Nephron (organoid): Measurements from ENCODE around the gene LACC1.

Source experiments
- H3K27ac Mint-ChIP-seq, 3 experiments: 2 replicates each; pipeline ENCODE4 v1.8.0; 2020; ENCODE audit warnings: mixed read lengths in 3 of 3, mild to moderate bottlenecking in 2 of 3, moderate library complexity in 1 of 3
- H3K27me3 Mint-ChIP-seq: 2 replicates; pipeline ENCODE4 v1.8.0; 2021; ENCODE audit warnings: low read depth, mild to moderate bottlenecking, moderate library complexity, mixed read lengths
- H3K36me3 Mint-ChIP-seq: 2 replicates; pipeline ENCODE4 v1.8.0; 2020; ENCODE audit warnings: low read depth, mixed read lengths
- H3K4me1 Mint-ChIP-seq: 2 replicates; pipeline ENCODE4 v1.8.0; 2020; ENCODE audit warnings: mixed read lengths
- H3K4me3 Mint-ChIP-seq, 3 experiments: 2 replicates each; pipeline ENCODE4 v1.8.0; 2020; ENCODE audit warnings: mild to moderate bottlenecking in 3 of 3, mixed read lengths in 3 of 3, moderate library complexity in 2 of 3
- H3K9me3 Mint-ChIP-seq: 2 replicates; pipeline ENCODE4 v1.8.0; 2020; ENCODE audit warnings: mixed read lengths
- CTCF ChIP-seq, 3 experiments: fragments of 200-600 bp; sonication (generic); IDR thresholded peaks; one replicate each; pipeline ENCODE4 v1.5.0; 2021; ENCODE audit warnings: antibody characterized with exemption in 3 of 3; ENCODE audit not compliant: unreplicated experiment in 3 of 3

LACC1 gene

GRCh38 chr13:43936647-43937046 is 56.9 kb downstream of the LACC1 start:
- peaks cover 43% of the 10 kb centered on the region for H3K4me1 Mint-ChIP-seq
- H3K4me3 Mint-ChIP-seq = no peak overlapping the region
- H3K27ac Mint-ChIP-seq = peak overlapping the region in 2 of 3 experiments; percentile 20 to 92
- H3K27me3 Mint-ChIP-seq = no peaks in the 10 kb centered on the region
- H3K9me3 Mint-ChIP-seq = peaks cover 2% of the 10 kb centered on the region
- no peak for TF ChIP-seq CTCF (IDR thresholded peaks at IDR 0.05; ENCODE audit: unreplicated experiment in 3 of 3)
- no peaks in the 10 kb centered on the region for H3K36me3 Mint-ChIP-seq

GRCh38 chr13:43937839-43938238 is 58.1 kb downstream of the LACC1 start:
- H3K36me3 Mint-ChIP-seq = no peaks in the 10 kb centered on the region
- no peak overlapping the region for H3K4me3 Mint-ChIP-seq
- peaks cover 43% of the 10 kb centered on the region for H3K4me1 Mint-ChIP-seq
- H3K27me3 Mint-ChIP-seq = no peaks in the 10 kb centered on the region
- H3K9me3 Mint-ChIP-seq = no peaks in the 10 kb centered on the region
- peak overlapping the region in 2 of 3 experiments; percentile 54 to 92 for H3K27ac Mint-ChIP-seq
- TF ChIP-seq CTCF (IDR thresholded peaks at IDR 0.05; ENCODE audit: unreplicated experiment in 3 of 3) = no peak

- TF ChIP-seq CTCF (IDR thresholded peaks at IDR 0.05; ENCODE audit: unreplicated experiment in 3 of 3) = no peak
- Mint-ChIP-seq H3K27ac (peak overlapping the region; percentile 54 to 92 (median 81)), H3K9me3 (no peaks in the 10 kb centered on the region), H3K4me3 (no peak overlapping the region), H3K4me1 (peaks cover 43% of the 10 kb centered on the region), H3K36me3 (no peaks in the 10 kb centered on the region), H3K27me3 (no peaks in the 10 kb centered on the region)
Observed at GRCh38 chr13:43938449-43938848, 58.7 kb downstream of the LACC1 start.

- no peaks in the 10 kb centered on the region for H3K36me3 Mint-ChIP-seq
- H3K9me3 Mint-ChIP-seq = no peaks in the 10 kb centered on the region
- no peaks in the 10 kb centered on the region for H3K27me3 Mint-ChIP-seq
- no peak for TF ChIP-seq CTCF (IDR thresholded peaks at IDR 0.05; ENCODE audit: unreplicated experiment in 3 of 3)
- H3K4me1 Mint-ChIP-seq = peaks cover 43% of the 10 kb centered on the region
- H3K4me3 Mint-ChIP-seq = peak overlapping the region in 1 of 3 experiments; percentile 6
- H3K27ac Mint-ChIP-seq = peak overlapping the region; percentile 59 to 92 (median 81)
Observed at GRCh38 chr13:43939086-43939485, 59.4 kb downstream of the LACC1 start.

- Mint-ChIP-seq H3K4me1 (peaks cover 24% of the 10 kb centered on the region), H3K36me3 (no peaks in the 10 kb centered on the region), H3K4me3 (no peak overlapping the region), H3K27ac (no peak overlapping the region), H3K9me3 (no peaks in the 10 kb centered on the region), H3K27me3 (no peaks in the 10 kb centered on the region)
- no peak for TF ChIP-seq CTCF (IDR thresholded peaks at IDR 0.05; ENCODE audit: unreplicated experiment in 3 of 3)
Observed at GRCh38 chr13:43942286-43942685, 62.6 kb downstream of the LACC1 start.
